ENCODE results near the gene RPP25L.

Gene RPP25L

GRCh38 chr9:34585946-34586669 is 25.8 kb downstream of the RPP25L start:
- no peak for DNase-seq (ENCODE audit: low read depth, low spot score)

GRCh38 chr9:34584970-34585369 is 26.9 kb downstream of the RPP25L start:
- DNase-seq (ENCODE audit: low read depth, low spot score), result no peak

GRCh38 chr9:34582787-34583186 is 29.1 kb downstream of the RPP25L start:
- no peak for DNase-seq (ENCODE audit: low read depth, low spot score)

- no peak for DNase-seq (ENCODE audit: low read depth, low spot score)
These were observed 30.6 kb downstream of the RPP25L start for GRCh38 chr9:34581318-34581717.

GRCh38 chr9:34580358-34580757 is 31.5 kb downstream of the RPP25L start:
- no peak for DNase-seq (ENCODE audit: low read depth, low spot score)

GRCh38 chr9:34579808-34580163 is 32.1 kb downstream of the RPP25L start:
- DNase-seq (ENCODE audit: low read depth, low spot score), result no peak

- DNase-seq (ENCODE audit: low read depth, low spot score), result no peak
These were observed 32.6 kb downstream of the RPP25L start for GRCh38 chr9:34579104-34579807.

GRCh38 chr9:34578241-34579103 is 33.4 kb downstream of the RPP25L start:
- no peak for DNase-seq (ENCODE audit: low read depth, low spot score)

GRCh38 chr9:34577400-34578240 is 34.3 kb downstream of the RPP25L start:
- DNase-seq (ENCODE audit: low read depth, low spot score), result no peak

GRCh38 chr9:34576597-34577399 is 35.1 kb downstream of the RPP25L start:
- DNase-seq (ENCODE audit: low read depth, low spot score), result no peak

GRCh38 chr9:34575862-34576596 is 35.9 kb downstream of the RPP25L start:
- no peak for DNase-seq (ENCODE audit: low read depth, low spot score)

GRCh38 chr9:34575241-34575640 is 36.7 kb downstream of the RPP25L start:
- no peak for DNase-seq (ENCODE audit: low read depth, low spot score)

GRCh38 chr9:34574571-34574970 is 37.3 kb downstream of the RPP25L start:
- no peak for DNase-seq (ENCODE audit: low read depth, low spot score)

- no peak for DNase-seq (ENCODE audit: low read depth, low spot score)
These were observed 38.1 kb downstream of the RPP25L start for GRCh38 chr9:34573599-34574325.

GRCh38 chr9:34572628-34573027 is 39.3 kb downstream of the RPP25L start:
- DNase-seq (ENCODE audit: low read depth, low spot score), result no peak

GRCh38 chr9:34572092-34572491 is 39.8 kb downstream of the RPP25L start:
- no peak for DNase-seq (ENCODE audit: low read depth, low spot score)

GRCh38 chr9:34571481-34571810 is 40.5 kb downstream of the RPP25L start:
- no peak for DNase-seq (ENCODE audit: low read depth, low spot score)

- DNase-seq (ENCODE audit: low read depth, low spot score), result no peak
These were observed 41.0 kb downstream of the RPP25L start for GRCh38 chr9:34570809-34571480.

GRCh38 chr9:34570376-34570775 is 41.5 kb downstream of the RPP25L start:
- DNase-seq (ENCODE audit: low read depth, low spot score), result no peak
